GM19467 (cell line): Measurements from ENCODE around the gene UNKL.

Experiments
- ATAC-seq: cut with Tn5 transposase; IDR thresholded peaks from one replicate; pipeline ENCODE4 v1.9.1; 2021; ENCODE audit warnings: mild to moderate bottlenecking, moderate library complexity; ENCODE audit not compliant: unreplicated experiment

Gene UNKL

DNA sequence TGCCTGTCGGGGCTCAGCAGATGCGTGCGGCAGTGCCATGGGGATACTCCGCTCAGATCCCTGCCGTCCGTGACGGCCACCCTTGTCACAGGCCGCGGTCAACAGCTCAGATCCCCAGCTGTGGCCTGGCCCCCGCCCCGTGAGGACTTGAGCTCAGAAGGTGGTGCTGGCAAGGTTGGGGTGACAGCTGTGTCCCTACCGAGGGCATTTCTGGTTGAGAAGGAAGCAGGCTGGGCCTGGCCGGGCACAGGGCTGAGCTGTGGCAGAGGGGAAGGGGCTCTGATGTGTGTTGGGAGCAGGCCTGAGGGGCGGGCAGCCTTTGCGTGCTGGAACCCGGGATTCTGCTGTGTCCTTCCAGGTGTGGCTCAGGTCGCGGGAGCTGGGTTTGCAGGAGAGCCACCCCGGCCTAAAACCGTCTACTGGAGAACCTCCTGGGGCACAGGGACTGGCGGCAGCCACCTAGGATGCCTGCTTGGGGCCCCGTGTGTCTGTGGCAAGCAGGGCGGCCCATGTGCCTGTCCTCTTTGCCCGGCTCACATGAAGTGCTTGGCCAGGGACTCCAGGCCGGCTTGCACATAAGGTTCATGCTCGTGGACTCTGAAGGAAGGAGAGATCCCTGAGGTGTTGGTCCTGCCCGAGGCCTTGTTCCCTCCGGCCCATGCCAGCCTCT, 100.0 kb downstream of the UNKL start:
- no peak for ATAC-seq

DNA sequence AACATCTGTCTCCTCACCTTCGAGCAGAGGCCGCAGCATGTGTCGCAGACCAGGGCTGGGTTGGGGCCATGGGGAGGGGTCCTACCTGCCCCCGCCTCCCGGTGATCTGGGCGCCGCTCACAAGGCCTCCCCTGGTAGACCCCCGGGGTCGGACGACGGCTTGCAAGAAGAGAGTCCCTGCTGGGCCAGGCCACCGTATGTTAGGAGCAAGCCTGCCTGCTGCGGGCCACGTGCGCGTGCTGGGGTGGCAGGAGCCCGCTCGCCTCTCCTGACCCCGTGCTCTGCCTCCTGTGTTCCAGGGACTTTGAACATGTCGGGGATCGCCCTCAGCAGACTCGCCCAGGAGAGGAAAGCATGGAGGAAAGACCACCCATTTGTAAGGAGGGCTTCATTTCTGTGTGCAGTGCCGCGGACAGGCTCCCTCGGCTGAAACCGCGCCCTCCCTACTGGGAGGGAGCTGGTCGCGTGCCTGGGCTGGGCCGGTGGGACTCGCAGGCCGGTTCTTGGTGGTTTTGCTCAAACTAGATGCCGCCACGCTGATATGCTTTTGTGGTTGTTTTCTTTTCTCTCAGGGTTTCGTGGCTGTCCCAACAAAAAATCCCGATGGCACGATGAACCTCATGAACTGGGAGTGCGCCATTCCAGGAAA, 100.7 kb downstream of the UNKL start:
- ATAC-seq = no peak
